Endometrial microvascular endothelial cells (primary cell): ENCODE results near the gene PPA2. TPM values are rescaled to one million over a fixed set of nuclear protein-coding genes. Genes with fewer than 3 reads are reported as not detected.
"Not testable (repeated sequence)": the region's sequence is repeated elsewhere in the genome, so short reads cannot be mapped to it uniquely, and the experiment has no call there.

Experiments
- in situ Hi-C: cut with HindIII; loops from 2 replicates; pipeline ENCODE4 v1.10.0; 2017; ENCODE audit warnings: low sequenced_read_pairs, low pct_unique_long_range_greater_than_20kb; ENCODE audit errors: inconsistent ontology term
- total RNA-seq: library from RNA; depleted of rRNA; stranded (reverse); fragments of >200 nt; gene quantifications from one replicate; pipeline ENCODE4 v1.2.3, GENCODE V29; 2015; ENCODE audit errors: inconsistent ontology term

Gene PPA2
- total RNA-seq, 1 donor from 2014 or later = 53.7 TPM

- in situ Hi-C loops = no loop called here
These were observed 58.5 kb downstream of the PPA2 start for GRCh38 chr4:105415281-105415744.

- in situ Hi-C loops = no loop called here
These were observed 59.5 kb downstream of the PPA2 start for GRCh38 chr4:105414316-105414715.

GRCh38 chr4:105409135-105409534 is 64.7 kb downstream of the PPA2 start:
- in situ Hi-C loops = not testable (repeated sequence)

DNA sequence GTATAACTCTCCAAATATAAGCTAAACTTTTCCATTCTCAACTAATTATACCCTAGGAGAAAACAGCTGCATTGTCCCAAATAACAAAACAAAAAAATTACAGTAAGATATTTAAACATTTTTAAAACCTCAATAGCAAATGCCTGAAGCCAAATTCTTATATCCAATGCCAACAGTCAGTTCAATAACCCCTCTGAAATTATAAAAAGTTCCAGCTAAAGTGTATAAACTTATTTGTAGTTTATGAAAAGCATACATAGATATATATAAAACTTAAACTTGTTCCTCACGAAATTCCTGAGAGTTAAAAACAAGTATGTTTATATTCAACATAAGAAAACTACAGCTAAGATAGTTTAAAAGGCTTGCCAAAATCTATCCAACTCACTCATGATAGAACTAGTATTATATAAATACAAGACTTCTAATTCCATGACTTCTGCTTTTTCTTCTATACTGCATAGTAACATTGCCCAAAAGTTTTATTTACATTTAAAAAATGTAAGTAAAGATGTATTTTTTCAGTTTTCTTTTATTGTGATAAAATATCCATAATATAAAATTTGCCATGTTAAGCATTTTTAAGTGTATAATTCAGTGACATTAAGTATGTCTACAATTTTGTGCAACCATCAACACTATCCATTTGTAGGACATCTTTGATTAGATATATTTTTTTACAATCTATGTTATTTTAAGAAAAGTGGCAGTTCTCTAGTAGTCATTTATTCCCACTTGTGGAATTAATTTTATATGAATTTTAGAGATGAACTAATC is 72.8 kb downstream of the PPA2 start:
- in situ Hi-C loops = no loop called here

DNA sequence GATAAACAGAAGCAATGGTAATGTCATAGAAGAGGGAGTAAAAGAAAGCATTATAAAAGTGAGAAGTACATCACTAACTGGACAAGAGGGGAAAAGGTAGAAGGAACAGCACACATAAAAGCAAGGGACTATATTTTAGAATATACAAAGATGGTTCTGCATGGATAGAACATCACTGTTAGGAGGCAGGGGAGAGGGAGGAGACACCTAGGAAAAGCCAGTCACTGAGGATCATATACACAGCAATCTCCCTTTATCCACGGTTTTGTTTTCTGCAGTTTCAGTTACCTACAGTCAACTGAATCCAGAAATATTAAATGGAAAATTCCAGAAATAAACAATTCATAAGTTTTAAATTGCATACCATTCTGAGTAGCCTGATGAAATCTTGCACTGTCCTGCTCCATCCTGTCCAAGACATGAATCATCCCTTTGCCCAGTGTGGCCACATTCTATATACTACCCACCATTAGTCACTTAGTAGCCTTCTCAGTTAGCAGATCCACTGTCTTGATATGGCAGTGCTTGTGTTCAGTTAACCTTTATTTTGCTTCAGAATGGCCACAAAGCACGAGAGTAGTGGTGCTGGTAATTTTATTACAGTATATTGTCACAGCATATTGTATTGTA is 74.2 kb downstream of the PPA2 start:
- in situ Hi-C loops = no loop called here

DNA sequence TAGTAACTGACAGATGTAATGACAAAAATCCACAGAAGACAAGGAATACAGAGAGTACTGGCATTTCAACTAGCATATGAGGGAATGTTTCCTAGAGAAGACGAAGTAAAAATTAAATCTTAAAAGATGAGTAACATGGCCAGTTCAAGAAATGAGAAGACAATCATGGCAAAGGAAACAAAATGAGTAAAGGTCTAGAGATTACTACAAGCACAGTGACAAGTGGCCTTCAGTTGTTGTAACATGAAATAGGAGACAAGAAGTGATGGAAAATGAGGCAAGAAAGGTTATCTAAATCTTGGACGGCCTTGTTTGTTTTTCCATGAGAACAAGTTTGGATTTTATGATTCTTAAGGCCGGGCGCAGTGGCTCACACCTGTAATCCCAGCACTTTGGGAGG is 81.0 kb downstream of the PPA2 start:
- in situ Hi-C loops = no loop called here

- in situ Hi-C loops = no loop called here
These were observed 84.7 kb downstream of the PPA2 start for GRCh38 chr4:105389167-105389566.

DNA sequence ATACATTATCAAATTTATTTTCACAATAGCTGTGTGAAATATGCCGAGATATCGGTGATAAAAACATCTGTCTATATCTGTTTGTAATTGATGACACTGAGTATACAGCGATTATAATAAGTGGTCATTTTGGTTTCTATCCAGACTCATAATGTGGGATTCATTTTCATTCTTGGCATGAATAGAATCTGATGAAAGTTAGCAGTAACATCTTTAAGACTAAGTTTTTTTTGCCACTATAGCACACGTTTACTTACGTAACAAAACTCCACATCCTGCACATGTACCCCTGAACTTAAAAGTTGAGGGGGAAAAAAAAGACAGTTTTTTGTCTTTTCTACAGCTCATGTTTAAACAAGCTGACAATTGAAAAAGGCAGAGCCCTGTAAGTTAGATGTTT is 86.4 kb downstream of the PPA2 start:
- in situ Hi-C loops = no loop called here

DNA sequence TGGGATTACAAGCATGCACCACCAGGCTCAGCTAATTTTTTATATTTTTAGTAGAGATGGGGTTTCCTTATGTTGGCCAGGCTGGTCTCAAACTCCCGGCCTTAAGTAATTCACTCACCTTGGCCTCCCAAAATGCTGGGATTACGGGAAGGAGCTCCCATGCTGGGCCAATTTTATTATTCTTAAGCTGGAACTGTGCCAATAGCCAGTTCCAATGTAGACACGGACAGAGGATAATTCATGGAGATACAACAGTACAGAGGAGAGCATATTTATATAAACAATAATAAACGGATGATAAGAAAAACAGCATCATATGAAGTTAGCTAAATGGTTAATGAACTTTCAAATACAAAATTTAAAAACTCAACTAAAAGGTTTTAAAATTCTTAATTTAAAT is 87.8 kb downstream of the PPA2 start:
- in situ Hi-C loops = no loop called here

DNA sequence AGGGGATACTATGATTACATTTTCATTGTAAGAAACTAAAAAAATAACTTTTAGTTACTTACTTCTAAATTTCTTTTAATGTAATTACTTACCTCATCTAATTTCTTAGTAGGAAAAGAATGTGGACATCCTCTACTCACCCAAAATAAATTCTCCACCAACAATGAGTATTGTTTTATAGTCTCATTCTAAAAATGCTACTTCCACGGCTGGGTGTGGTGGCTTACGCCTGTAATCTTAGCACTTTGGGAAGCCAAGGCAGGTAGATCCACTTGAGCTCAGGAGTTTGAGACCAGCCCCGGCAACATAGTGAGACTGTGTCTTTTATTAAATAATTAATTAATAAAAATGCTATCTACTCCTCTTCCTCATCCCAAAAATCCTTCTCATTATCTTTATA is 99.8 kb downstream of the PPA2 start:
- in situ Hi-C loops = no loop called here

GRCh38 chr4:105373324-105373723 is 100.5 kb downstream of the PPA2 start:
- in situ Hi-C loops = no loop called here

GRCh38 chr4:105369988-105370387 is 103.9 kb downstream of the PPA2 start:
- in situ Hi-C loops = no loop called here

DNA sequence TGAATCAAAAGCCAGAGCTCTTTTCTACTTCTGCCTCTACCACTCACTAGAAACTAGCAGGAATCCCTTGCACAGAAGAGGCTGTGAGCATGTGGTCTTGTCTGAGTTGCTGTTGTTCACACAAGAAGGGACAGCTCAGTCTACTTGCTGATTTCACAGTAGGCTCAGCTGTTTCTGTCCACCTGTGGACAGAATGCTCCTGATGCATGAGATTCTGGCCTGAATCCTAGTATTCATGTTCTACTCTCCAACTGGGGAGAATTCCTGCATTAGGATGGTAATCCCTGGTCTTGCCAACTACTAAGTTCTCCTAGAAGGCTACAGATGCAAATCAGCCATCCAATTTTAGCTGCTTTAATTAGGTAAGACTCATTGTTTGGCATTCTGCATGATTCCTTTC is 112.8 kb downstream of the PPA2 start:
- in situ Hi-C loops = no loop called here

DNA sequence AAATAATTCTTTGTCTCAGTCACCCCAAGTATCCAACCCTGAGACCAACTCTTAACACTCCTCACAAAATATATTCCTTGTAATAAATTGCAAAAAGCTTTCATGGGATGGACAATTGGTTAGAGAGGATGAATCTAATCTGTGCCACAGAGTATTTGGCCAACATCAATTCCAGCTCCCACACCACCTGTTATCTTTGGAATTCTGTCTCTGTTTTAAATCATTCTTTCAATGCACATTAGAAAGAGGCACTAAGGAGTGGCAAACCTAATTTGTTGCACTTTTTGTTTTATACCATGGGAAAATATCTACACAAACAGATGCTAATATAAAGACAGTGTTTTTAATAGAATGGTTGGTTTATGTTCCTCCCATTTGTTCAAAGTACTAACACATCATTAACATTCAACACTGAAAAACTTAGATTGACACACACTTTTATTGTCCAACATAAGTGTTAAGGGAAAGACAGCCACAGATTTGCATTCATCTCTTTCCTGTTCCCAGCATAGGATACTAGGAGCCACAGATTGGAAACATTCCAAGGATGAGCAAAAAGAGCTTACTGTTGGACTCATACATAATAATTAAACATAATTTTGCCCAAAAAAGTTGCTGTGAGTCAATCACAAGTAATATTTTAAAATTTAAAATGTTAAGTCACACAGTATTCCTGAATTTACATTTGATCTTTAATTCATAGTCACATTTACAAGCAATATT is 116.4 kb downstream of the PPA2 start:
- in situ Hi-C loops = no loop called here

DNA sequence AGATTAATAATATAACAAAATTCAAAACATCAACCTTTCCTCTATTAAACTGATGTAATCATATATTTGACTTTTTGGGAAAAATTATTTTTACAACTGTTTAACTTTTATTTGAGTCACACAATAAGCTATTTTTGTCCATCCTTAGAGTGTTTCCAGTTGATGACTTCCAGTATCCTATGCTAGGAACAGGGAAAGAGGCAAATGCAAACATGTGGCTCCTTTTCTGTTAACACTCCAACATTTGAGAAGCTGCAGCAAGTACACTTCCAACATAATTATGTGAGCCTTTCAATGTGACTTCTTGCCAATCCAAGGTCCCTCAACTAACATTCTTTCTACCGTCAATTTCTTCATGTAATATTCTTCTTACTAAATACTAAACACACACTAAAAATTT is 117.7 kb downstream of the PPA2 start:
- in situ Hi-C loops = no loop called here

- in situ Hi-C loops = no loop called here
These were observed 121.0 kb downstream of the PPA2 start for GRCh38 chr4:105352826-105353225.

- in situ Hi-C loops = no loop called here
These were observed 122.0 kb downstream of the PPA2 start for GRCh38 chr4:105351861-105352260.

GRCh38 chr4:105350859-105351490 is 122.9 kb downstream of the PPA2 start:
- in situ Hi-C loops = no loop called here

GRCh38 chr4:105348719-105349118 is 125.1 kb downstream of the PPA2 start:
- in situ Hi-C loops = no loop called here
